HL-60 (cell line): ENCODE data around the gene GSTM3.

Experiments used
- CTCF ChIP-seq: IDR thresholded peaks from one replicate; pipeline ENCODE4 v1.5.1; 2011; ENCODE audit warnings: low read length, control low read depth, inconsistent platforms; ENCODE audit not compliant: insufficient read depth
- POLR2AphosphoS5 ChIP-seq: IDR thresholded peaks from 2 replicates; pipeline ENCODE4 v1.6.1; 2012; ENCODE audit warnings: low read depth

DNA sequence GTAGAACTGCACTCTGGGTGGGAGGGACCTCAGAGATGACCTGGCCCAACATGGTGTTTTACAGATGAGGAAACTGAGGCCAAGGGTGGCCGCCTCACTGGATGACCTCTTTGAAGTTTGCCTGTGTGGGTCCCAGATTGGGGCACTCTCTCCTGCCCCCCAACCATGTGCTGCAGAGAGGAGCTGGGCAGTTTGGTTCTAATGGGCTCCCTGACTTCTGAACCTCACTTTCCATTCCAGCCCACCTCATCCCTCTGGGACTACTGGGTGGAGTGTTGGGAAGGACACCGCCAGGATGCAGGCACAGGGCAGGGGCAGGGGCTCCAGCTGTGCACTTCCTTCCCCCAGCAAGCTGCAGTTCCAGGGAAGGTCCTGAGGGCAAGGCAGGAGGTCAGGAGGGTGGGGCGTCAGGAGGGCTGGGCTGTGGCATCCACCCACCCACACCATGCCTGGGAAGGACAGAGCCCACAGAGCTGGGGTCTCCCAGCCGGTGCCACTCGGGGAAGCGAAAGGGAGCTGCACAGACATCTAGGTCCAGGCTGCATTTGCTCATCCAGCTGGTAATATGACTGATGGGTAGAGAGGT is 33.2 kb upstream of the GSTM3 start:
- TF ChIP-seq POLR2AphosphoS5 (no peak), CTCF (no peak)
